GM13976 (cell line): Measurements from ENCODE around the gene TPSD1.

Experiments
- DNase-seq: peaks from one replicate; pipeline ENCODE4 v3.0.0; 2012; ENCODE audit warnings: low spot score
- in situ Hi-C: fragments of 300-500 bp; cut with MboI; formaldehyde crosslinking; loops from one replicate; pipeline ENCODE4 v1.12.0; 2022; ENCODE audit warnings: low sequenced_read_pairs, mixed read lengths, inconsistent platforms; ENCODE audit not compliant: unreplicated experiment
- TF ChIP-seq, protein P1 (sequence below): IDR thresholded peaks from 2 replicates; pipeline ENCODE4 v1.5.1; 2012; ENCODE audit warnings: borderline replicate concordance, mild to moderate bottlenecking; ENCODE audit not compliant: insufficient read depth; ENCODE audit errors: extremely low read depth, missing control alignments, control extremely low read depth

TPSD1 gene

GRCh38 chr16:1277151-1277598, 21.3 kb downstream of the TPSD1 start:
- no peak for DNase-seq
- in situ Hi-C loops, result no loop called here
- TF ChIP-seq, protein P1, sequence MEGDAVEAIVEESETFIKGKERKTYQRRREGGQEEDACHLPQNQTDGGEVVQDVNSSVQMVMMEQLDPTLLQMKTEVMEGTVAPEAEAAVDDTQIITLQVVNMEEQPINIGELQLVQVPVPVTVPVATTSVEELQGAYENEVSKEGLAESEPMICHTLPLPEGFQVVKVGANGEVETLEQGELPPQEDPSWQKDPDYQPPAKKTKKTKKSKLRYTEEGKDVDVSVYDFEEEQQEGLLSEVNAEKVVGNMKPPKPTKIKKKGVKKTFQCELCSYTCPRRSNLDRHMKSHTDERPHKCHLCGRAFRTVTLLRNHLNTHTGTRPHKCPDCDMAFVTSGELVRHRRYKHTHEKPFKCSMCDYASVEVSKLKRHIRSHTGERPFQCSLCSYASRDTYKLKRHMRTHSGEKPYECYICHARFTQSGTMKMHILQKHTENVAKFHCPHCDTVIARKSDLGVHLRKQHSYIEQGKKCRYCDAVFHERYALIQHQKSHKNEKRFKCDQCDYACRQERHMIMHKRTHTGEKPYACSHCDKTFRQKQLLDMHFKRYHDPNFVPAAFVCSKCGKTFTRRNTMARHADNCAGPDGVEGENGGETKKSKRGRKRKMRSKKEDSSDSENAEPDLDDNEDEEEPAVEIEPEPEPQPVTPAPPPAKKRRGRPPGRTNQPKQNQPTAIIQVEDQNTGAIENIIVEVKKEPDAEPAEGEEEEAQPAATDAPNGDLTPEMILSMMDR, result no peak

GRCh38 chr16:1277617-1278282, 21.9 kb downstream of the TPSD1 start:
- TF ChIP-seq, protein P1, result no peak
- in situ Hi-C loops, result no loop called here
- no peak for DNase-seq

- TF ChIP-seq, protein P1, result no peak
- DNase-seq, result no peak
- in situ Hi-C loops, result no loop called here
These were observed 22.6 kb downstream of the TPSD1 start for GRCh38 chr16:1278477-1278876.

DNA sequence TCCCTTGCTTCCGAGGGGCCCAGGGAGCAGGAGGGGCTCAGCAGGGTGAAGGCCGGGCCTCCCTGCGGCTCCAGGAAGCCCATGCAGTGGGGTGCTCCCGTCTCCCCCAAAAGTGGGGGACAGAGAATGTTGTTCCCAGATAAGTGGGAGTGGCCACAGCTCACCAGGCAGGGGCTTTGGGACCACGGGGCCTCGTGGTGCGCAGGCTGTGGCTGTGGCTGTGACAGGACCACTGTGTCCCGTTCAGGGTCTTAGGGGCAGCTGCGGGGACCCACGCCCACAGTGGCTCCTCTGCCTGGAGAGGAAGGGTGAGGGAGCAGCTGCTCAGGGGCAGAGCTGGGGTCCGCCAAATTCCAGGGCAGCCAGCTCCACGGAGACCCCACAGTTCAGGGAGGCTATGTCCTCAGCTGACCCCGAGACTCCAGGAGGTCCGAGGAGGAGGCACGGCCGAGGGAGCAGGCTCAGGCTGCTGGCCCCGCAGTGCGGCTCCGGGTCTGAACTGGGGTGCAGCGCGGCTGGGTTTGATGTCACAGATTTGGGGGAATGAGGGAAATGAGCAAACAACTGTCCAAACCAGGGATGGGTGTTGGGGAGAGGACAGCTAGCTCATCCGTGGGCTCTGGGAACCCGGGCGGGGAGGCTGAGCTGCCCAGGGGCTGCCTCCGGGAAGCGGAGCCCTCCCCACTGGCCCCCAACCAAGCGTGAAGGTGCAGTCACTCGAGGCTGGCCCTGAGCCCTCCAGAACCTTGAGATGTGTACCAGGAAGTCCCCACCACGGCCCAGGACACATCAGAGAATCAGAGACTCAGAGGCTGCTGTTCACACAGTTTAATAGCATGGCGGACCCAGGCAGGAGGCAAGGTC, 23.4 kb downstream of the TPSD1 start:
- TF ChIP-seq, protein P1, result no peak
- DNase-seq, result no peak
- in situ Hi-C loops, result no loop called here

DNA sequence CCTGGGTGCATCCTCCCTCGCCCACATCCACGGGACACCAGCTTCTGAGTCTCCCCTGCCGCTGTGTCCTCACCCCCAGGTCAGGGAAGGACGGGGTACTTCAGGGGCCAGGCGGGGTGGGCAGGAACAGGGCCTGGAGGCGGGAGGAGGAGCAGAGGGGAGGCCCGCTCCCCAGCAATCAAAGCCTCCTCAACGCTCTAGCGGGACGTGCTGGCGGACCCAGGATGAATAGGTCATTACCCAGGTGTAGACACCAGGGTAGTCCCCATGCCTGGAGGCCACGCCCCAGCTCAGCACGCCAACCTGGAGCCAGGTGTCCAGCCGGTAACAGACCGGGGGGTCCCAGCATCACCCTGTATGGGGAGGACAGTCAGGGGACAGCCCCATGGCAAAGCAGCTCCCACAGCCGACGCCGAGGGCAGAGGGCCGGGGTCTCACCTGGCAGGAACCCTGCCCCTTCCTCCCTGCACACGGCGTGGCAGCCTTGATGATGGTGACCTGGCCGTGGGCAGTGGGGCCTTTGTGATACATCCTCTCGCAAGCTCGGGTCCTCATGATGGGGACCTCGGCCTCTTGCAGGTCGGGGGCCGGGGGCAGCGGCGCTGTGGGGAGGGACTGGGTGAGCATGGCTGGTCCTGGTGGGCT, 24.2 kb downstream of the TPSD1 start:
- no peak for DNase-seq
- in situ Hi-C loops, result no loop called here
- TF ChIP-seq, protein P1, result no peak

DNA sequence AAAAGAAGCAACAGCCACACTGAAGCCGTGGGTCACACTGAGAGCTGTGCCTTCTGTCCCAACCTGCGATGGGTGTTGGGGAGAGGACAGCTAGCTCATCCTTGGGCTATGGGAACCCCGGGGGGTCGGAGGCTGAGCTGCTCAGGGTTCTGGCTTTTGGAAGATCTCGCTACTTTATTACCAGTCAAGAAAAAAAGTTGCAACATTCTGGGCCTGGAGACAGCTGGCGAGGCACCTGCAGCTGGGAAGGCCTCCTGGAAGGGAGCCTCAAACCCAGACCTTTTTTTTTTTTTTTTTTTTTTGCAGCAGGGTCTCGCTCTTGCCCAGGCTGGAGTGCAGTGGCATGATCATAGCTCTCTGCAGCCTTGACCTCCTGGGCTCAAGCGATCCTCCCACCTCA, 24.9 kb downstream of the TPSD1 start:
- TF ChIP-seq, protein P1, result no peak
- in situ Hi-C loops, result no loop called here
- DNase-seq, result no peak
